Endometrial microvascular endothelial cells (primary cell): Measurements from ENCODE around the gene BRSK2. TPM values are rescaled to one million over a fixed set of nuclear protein-coding genes. Genes with fewer than 3 reads are reported as not detected.

Source experiments
- in situ Hi-C: cut with HindIII; loops from 2 replicates; pipeline ENCODE4 v1.10.0; 2017; ENCODE audit warnings: low sequenced_read_pairs, low pct_unique_long_range_greater_than_20kb; ENCODE audit errors: inconsistent ontology term
- total RNA-seq: library from RNA; depleted of rRNA; stranded (reverse); fragments of >200 nt; gene quantifications from one replicate; pipeline ENCODE4 v1.2.3, GENCODE V29; 2015; ENCODE audit errors: inconsistent ontology term

BRSK2 gene
- total RNA-seq, 1 donor from 2014 or later, result not detected

GRCh38 chr11:1391165-1392075, 1.7 kb downstream of the BRSK2 start:
- in situ Hi-C loops, result no loop called here

DNA sequence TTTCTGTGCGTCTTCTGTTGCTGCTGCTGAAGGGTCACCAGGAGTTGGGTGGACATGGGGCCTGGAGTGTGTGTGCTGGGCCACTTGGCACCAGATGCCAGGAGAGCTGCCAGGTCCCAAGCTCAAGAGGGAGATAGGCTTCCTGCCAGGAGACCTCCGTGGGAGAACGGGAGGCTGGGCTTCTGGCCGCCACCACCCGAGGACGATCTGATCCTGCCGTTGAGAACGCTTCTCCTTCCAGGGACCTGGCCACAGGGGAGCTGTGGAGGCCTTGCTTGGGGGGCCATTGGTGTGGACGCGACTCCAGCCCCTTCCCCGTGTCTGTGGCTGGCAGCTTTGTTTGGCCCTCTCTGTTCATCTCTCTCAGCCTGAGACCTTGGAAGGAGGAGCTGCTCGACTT, 2.4 kb downstream of the BRSK2 start:
- in situ Hi-C loops, result no loop called here

- in situ Hi-C loops, result no loop called here
Measured at GRCh38 chr11:1392561-1392960, 2.8 kb downstream of the BRSK2 start.

DNA sequence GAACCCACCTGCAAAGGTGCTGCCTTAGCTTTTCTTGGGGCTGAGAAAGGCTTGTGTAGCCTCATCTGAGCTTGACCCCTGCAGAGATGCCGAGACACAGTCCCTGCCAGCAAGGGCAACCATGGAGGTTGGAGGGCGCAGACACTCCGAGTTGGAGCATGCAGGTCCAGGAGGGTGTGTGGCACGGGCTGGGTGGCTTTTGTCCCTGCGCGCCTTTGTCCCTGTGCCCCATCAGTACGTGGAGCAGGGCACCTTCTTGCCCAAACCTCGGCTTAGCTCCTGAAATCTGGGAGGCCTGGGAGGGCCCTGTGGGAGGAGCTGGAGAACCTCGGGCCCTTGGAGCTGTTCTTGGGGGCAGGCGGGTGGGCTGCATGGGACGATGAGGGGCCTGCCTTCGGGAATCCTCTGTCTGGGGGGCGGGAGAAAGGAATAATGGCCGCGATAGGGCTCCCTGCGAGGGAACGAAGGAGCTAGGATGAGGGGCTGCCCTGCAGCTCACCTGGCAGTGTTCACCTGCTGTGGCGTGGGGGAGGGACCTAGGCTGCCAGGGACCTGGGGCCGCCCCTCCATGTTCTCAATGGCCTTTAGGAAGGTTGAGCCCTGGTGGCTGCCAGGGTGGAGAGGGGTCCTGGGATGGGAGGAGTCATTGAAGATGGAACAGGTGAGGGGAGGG, 3.4 kb downstream of the BRSK2 start:
- in situ Hi-C loops, result no loop called here

GRCh38 chr11:1394936-1395772, 5.4 kb downstream of the BRSK2 start:
- in situ Hi-C loops, result no loop called here

GRCh38 chr11:1395773-1396374, 6.1 kb downstream of the BRSK2 start:
- in situ Hi-C loops, result no loop called here

DNA sequence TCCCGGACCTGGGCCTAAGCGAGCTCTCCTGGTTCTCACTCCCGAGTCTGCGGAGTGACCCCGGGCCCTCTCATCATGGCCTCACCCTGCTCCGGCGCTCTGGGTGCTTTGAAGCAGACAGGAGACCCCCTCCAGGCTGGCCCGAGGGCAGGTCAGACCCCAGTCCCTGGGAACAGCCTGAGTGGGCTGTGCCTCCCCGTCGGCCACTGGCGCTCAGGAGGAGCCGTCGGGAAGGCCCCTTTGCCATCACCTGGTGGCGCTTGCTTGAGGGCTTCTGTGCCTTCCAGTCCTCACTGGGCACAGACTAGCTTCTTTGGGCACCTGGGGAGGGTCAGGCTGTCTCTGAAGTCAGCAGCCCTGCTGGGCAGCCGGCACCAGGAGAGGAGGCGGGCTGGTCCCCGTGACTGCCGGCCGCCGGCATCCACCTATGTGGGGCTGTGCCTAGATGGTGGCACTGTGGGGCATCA, 6.7 kb downstream of the BRSK2 start:
- in situ Hi-C loops, result no loop called here

- in situ Hi-C loops, result no loop called here
Measured at GRCh38 chr11:1397146-1397861, 7.6 kb downstream of the BRSK2 start.

GRCh38 chr11:1397862-1398527, 8.3 kb downstream of the BRSK2 start:
- in situ Hi-C loops, result no loop called here

GRCh38 chr11:1398528-1399235, 8.9 kb downstream of the BRSK2 start:
- in situ Hi-C loops, result no loop called here

DNA sequence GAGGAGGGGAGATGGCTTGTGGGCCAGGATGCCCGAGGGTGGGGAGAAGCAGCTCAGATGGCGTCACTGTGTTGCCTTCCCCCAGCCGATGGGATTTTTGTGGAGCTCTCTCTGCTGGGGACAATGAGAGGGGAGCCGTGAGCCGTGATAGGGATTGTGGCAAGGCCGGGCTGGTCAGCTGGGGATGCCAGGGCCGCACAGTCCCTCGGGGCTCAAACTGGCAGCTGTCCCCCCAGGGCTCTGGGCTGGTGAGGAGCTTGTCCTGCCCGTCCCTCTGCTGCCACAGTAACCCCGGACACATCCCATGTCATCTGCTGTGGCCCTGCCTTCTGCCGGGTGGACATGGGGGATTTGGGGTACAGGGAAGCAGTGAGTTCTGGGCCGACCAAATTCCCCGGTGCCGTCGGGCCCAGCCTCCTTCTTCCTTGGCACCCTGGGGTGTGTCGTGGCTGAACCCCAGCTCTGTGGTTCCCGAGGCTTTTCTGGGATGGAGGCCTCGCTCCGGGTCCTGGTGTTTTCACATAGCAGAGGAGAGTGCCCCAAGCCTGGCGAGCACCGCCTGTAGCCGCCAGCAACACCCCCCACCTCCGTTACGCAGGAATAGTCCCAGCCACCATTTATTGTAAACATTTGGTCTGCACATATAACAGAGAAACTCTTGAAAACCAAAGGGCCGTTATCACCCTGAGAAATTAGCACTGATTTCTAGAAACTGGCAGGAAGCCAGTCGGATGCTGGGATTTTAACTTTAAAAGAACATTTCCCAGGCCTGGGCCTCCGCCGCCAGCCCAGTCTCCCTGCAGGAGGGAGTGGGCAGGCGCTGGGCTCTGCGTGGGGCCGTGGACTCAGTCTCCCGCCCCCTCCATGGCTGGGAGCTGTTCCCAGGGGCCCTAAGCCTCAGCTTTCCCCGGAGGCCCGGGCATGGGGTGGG, 9.9 kb downstream of the BRSK2 start:
- in situ Hi-C loops, result no loop called here

DNA sequence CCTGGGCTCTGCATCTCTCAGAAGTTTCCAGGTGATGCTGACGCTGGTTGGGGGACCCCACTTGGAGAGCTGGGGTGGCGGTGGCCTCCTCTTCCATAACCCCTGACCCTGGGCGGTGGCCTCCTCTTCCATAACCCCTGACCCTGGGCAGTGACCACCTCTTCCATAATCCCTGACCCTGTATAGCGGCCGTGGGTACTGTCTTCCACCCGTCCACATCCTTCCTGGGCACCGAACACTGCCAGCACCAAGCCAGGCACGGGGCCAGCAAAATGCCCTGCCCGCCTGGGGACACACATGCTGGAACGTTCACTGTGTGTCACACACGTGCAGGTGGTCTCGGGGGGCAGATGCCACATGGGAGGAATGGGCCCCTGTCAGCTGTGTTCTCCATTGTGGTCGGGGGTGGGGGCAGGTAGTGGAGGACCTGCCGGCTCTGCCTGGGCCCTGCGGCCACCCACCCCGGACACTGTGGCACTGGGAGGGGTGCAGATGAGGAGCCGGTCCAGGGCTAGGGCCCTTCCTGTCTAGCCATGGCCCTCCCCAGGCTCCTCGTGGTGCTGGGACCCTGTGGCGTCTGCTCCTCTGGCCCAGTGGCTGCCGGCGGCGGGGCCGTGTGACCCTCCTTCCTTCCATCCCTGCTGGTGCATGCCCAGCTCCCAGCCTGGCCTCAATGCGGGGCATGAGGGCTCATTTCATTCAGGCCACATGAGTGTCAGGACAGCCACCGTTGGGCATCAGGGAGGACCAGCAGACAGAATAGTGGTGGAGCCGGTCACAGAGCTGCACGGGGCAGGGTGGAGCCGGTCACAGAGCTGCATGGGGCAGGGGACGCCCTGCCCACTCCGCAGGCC, 10.8 kb downstream of the BRSK2 start:
- in situ Hi-C loops, result no loop called here

DNA sequence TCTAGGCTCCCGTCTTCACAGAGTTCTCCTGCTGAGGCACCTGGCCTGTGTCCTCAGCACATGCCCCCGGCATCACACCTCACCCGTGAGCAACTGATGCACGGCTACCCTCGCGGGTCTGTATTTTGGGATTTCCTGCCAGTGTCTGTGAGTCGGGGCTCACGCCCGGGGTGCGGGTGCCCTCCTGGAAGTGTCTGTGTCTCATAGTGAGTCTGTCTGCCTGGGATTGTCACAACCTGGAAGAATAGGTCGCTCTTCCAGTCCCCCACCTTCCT, 11.4 kb downstream of the BRSK2 start:
- in situ Hi-C loops, result no loop called here

DNA sequence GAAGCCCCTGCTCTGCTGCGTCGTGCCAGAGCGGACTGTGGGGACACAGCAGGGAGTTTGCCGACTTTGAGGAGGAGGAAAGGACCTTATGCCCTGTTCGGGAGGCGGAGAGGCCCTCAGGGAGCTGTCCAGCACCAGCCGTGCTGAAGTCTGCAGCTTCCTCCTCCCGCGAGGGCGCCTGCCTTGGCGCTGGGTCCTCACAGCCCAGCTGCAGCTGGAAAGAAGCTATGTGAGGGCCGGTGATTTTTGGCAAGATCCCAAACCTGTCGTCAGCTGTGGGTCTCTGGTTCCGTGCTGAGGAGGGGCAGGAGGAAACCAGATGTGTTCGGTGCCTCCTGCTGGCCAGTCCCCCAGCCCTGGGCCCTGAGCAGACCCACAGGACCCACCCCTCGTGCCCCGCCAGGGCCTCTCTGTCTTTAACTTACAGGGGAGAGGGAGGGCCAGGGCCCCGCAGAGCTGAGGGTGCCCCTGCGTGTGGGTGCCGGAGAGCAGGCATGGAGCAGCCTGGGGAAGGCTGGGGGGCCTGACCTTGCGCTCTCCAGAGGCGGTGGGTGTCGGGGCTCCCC, 12.0 kb downstream of the BRSK2 start:
- in situ Hi-C loops, result no loop called here

GRCh38 chr11:1402355-1403077, 12.8 kb downstream of the BRSK2 start:
- in situ Hi-C loops, result no loop called here
